Activated CD4-positive, CD25-positive, alpha-beta regulatory T cell (primary cell): ENCODE results near the gene KCNN1.

ENCODE experiments used
- DNase-seq, 4 experiments: peaks; one replicate each; lab custom pipeline; 2025; lab: John Stamatoyannopoulos, UW

KCNN1 gene

GRCh38 chr19:17947815-17948513 lies 18.9 kb upstream of the KCNN1 start:
- peak; percentile 88 to 95 (median 94) for DNase-seq

GRCh38 chr19:17948514-17948900 lies 18.4 kb upstream of the KCNN1 start:
- DNase-seq = no peak

- DNase-seq = no peak
These were observed 17.7 kb upstream of the KCNN1 start for GRCh38 chr19:17948931-17949930.

GRCh38 chr19:17949956-17950309 lies 17.0 kb upstream of the KCNN1 start:
- no peak for DNase-seq

GRCh38 chr19:17950310-17951156 lies 16.4 kb upstream of the KCNN1 start:
- DNase-seq = no peak

- DNase-seq = no peak
These were observed 15.5 kb upstream of the KCNN1 start for GRCh38 chr19:17951157-17951989.

- no peak for DNase-seq
These were observed 14.6 kb upstream of the KCNN1 start for GRCh38 chr19:17951990-17952976.

GRCh38 chr19:17953316-17953801 lies 13.5 kb upstream of the KCNN1 start:
- DNase-seq = no peak

- no peak for DNase-seq
These were observed 13.0 kb upstream of the KCNN1 start for GRCh38 chr19:17953869-17954268.

GRCh38 chr19:17954401-17954800 lies 12.5 kb upstream of the KCNN1 start:
- DNase-seq = no peak

GRCh38 chr19:17957149-17957849 lies 9.6 kb upstream of the KCNN1 start:
- DNase-seq = no peak

GRCh38 chr19:17957885-17958284 lies 9.0 kb upstream of the KCNN1 start:
- DNase-seq = no peak

- DNase-seq = no peak
These were observed 2.8 kb upstream of the KCNN1 start for GRCh38 chr19:17963936-17964691.

- DNase-seq = no peak
These were observed 1.4 kb upstream of the KCNN1 start for GRCh38 chr19:17965370-17966128.

GRCh38 chr19:17966129-17966483 lies 801 bp upstream of the KCNN1 start:
- DNase-seq = no peak

- no peak for DNase-seq
These were observed 547 bp downstream of the KCNN1 start for GRCh38 chr19:17967257-17968051.

- no peak for DNase-seq
These were observed 1.5 kb downstream of the KCNN1 start for GRCh38 chr19:17968362-17968761.
